BJ (cell line): Measurements from ENCODE around the gene SLC35D2. TPM values are rescaled to one million over a fixed set of nuclear protein-coding genes. Genes with fewer than 3 reads are reported as not detected.

Source experiments
- CTCF ChIA-PET: fragments of 350-600 bp; formaldehyde crosslinking; extraction: SDS; loops from one replicate; lab custom pipeline; 2021; ENCODE audit warnings: antibody characterized with exemption, inconsistent platforms; lab: Yijun Ruan, JAX
- POLR2A ChIA-PET: fragments of 300-600 bp; sonication (Branson Sonifier 250); formaldehyde crosslinking; extraction: SDS; loops from one replicate; lab custom pipeline; 2021; ENCODE audit warnings: antibody characterized with exemption; lab: Charles Lee
- DNase-seq: peaks from one replicate; pipeline ENCODE4 v3.0.0-alpha.2; 2011; ENCODE audit warnings: low read depth
- H3K27me3 ChIP-seq: 2 replicates; pipeline ENCODE4 v1.6.0; 2011; ENCODE audit warnings: low read length; ENCODE audit not compliant: control insufficient read depth, insufficient read depth
- H3K36me3 ChIP-seq: 2 replicates; pipeline ENCODE4 v1.5.1; 2011; ENCODE audit warnings: low read length; ENCODE audit not compliant: control insufficient read depth, insufficient read depth
- H3K4me3 ChIP-seq: 2 replicates; pipeline ENCODE4 v1.5.1; 2011; ENCODE audit warnings: low read depth, mild to moderate bottlenecking, control low read depth, low read length
- polyA plus RNA-seq: library from polyadenylated mRNA; depleted of rRNA; stranded (reverse); fragments of >200 nt; gene quantifications from 2 replicates; pipeline ENCODE4 v1.2.3, GENCODE V29; 2011
- TF ChIP-seq, protein P1 (sequence below): IDR thresholded peaks from 2 replicates; pipeline ENCODE4 v1.5.1; 2011; ENCODE audit warnings: low read depth, mild to moderate bottlenecking, control low read depth, inconsistent platforms, low read length, moderate library complexity; ENCODE audit not compliant: insufficient read depth

SLC35D2 gene
- polyA plus RNA-seq, 1 experiment, result 11.3 TPM

DNA sequence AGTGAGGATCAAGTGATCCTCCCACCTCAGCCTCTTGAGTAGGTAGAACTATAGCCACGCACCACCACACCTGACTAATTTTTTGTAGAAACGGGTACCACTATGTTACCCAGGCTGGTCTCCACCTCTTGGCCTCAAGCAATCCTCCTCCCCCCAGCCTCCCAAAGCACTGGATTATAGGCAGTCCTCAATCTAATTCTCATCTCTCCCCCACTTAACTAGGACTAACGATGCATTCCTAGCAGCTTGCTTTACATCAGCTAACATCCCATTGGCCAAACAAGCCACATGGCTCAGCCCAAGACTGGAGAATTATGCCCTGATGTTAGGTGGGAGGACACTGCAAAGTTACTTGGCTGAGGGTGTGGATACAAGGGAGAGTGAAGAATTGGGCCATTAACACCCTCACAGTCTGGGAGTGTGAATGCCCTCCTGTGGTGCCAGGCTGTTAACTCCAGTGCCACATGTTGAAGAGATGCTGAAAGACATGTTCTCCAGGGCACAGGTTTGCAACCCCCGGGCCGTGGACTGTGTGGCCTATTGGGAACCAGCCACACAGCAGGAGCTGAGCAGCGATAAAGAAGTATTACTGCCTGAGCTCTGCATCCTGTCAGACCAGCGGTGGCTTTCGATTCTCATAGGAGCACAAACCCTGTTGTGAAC lies 39.9 kb upstream of the SLC35D2 start:
- TF ChIP-seq, protein P1, sequence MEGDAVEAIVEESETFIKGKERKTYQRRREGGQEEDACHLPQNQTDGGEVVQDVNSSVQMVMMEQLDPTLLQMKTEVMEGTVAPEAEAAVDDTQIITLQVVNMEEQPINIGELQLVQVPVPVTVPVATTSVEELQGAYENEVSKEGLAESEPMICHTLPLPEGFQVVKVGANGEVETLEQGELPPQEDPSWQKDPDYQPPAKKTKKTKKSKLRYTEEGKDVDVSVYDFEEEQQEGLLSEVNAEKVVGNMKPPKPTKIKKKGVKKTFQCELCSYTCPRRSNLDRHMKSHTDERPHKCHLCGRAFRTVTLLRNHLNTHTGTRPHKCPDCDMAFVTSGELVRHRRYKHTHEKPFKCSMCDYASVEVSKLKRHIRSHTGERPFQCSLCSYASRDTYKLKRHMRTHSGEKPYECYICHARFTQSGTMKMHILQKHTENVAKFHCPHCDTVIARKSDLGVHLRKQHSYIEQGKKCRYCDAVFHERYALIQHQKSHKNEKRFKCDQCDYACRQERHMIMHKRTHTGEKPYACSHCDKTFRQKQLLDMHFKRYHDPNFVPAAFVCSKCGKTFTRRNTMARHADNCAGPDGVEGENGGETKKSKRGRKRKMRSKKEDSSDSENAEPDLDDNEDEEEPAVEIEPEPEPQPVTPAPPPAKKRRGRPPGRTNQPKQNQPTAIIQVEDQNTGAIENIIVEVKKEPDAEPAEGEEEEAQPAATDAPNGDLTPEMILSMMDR, result no peak
- Histone ChIP-seq H3K4me3 (no peak overlapping the region), H3K36me3 (no peaks in the 10 kb centered on the region), H3K27me3 (no peaks in the 10 kb centered on the region)
- DNase-seq, result no peak
- CTCF ChIA-PET, result interaction anchor here (1.1 kb wide), 1 partner anchor 96 kb away, joined by 3 read pairs; no protein-coding TSS in a partner anchor
- POLR2A ChIA-PET, result interaction anchor here (0.6 kb wide), 1 partner anchor 11 kb away, joined by 5 read pairs; no protein-coding TSS in a partner anchor

GRCh38 chr9:96420468-96421219 lies 37.1 kb upstream of the SLC35D2 start:
- Histone ChIP-seq H3K27me3 (no peaks in the 10 kb centered on the region), H3K4me3 (no peak overlapping the region), H3K36me3 (no peaks in the 10 kb centered on the region)
- POLR2A ChIA-PET, result no interaction called here
- CTCF ChIA-PET, result no interaction called here
- DNase-seq, result peak; percentile 89
- TF ChIP-seq, protein P1, result no peak

DNA sequence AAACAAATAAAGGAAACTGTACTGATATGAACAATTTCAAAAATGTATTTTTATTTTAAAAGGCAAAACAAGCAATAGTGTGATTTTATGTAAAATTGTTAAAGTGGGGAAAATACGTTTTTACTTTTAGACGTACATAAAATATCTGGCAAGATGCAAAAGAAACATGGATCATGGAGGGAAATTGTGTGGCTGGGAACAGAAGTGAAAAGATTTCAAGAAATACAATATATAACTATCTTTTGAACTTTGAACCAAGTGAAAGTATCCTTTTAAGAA lies 36.1 kb upstream of the SLC35D2 start:
- TF ChIP-seq, protein P1, result no peak
- no peaks in the 10 kb centered on the region for H3K27me3 ChIP-seq
- ChIA-PET CTCF (no interaction called here), POLR2A (no interaction called here)
- DNase-seq, result no peak
- peak overlapping the region; percentile 82 for H3K4me3 ChIP-seq
- H3K36me3 ChIP-seq, result no peaks in the 10 kb centered on the region

DNA sequence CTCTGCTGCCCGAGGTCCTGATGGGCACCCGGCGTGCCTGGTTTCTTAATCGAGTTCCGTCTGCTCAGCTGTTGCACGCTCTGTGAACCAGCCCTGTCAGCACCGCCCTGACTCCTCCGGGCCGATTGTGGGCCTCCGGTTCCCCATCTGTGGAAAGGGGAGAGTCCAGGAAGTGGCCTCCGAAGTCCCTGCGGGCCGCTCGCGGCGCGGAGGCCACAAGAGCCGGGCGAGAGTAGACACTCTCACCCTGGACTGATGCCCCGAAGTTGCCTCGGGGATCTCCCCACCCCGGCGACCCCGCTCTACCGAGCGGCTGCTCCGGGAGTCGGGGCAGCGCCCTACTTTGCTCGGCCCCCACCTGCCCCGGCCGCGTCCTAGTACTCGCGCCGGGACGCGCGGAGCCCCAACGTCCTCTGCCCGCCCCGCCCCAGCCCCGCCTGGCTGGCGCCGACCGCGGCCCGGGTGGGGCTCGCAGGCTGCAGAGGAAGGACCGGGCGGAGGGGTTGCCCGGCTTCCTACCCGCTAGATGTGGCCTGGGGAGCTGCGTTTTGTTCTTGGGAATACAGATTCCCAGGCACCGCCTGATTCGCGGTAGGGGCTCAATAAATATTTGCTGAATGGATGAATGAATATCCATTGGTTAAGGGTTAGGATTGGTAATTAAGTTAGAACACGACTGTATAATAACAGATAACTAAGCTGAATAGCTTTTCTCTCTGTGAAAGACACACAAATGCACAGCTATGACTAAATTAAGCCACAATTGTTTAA lies 35.6 kb upstream of the SLC35D2 start:
- ChIA-PET CTCF (no interaction called here), POLR2A (no interaction called here)
- TF ChIP-seq, protein P1, result no peak
- peak overlapping the region; percentile 82 for H3K4me3 ChIP-seq
- no peaks in the 10 kb centered on the region for H3K27me3 ChIP-seq
- DNase-seq, result no peak
- H3K36me3 ChIP-seq, result no peaks in the 10 kb centered on the region
